ENCODE measurements around the gene CIB2.

Gene CIB2

DNA sequence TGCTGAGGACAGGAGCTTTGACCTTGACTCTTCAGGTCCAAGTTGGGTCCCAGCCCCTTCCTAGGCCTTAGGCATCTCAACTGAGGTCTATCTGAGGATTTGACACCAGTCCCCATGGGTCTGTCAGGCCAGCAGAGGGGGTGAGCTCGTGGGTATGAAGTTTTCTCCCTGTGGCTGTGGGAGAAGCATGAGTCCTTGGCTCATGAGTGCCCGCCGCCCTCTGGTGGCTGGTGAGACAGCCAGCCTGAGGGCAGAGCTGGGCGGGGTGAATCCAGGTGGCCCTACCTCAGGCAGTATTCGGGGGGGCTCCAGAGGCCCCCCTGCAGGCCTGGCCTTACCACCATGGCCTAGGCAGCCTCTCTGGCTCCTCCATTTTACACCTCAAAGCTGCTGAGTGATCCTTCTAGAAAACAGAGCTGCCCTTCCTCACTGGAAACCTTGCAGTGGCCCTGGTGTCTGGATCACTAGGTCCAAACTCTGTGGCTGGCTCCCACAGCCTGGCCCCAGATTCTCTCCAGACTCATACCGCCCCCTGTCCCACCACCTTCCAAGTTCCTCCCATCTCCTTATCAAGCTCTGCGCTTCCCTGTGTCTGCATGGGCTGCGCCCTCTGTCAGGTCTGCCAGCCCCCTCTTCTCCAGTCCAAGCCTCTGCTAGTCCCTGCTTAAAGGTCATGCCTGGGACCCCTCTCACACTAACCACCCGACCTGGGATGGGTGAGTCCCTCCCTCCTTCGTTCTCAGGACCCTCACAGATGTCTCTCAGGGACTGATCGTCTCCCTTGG is 22.8 kb downstream of the CIB2 start:
- H3K4me1 Mint-ChIP-seq (ENCODE audit: low read depth), result peaks cover 48% of the 10 kb centered on the region
- no peaks in the 10 kb centered on the region for H3K36me3 Mint-ChIP-seq (ENCODE audit: low read depth)
- H3K27ac Mint-ChIP-seq, result no peak overlapping the region
- DNase-seq (ENCODE audit: low spot score), result peak; percentile 73
- no peak overlapping the region for H3K4me3 Mint-ChIP-seq
- no peaks in the 10 kb centered on the region for H3K27me3 Mint-ChIP-seq (ENCODE audit: low read depth)
- H3K9me3 Mint-ChIP-seq, result no peaks in the 10 kb centered on the region

DNA sequence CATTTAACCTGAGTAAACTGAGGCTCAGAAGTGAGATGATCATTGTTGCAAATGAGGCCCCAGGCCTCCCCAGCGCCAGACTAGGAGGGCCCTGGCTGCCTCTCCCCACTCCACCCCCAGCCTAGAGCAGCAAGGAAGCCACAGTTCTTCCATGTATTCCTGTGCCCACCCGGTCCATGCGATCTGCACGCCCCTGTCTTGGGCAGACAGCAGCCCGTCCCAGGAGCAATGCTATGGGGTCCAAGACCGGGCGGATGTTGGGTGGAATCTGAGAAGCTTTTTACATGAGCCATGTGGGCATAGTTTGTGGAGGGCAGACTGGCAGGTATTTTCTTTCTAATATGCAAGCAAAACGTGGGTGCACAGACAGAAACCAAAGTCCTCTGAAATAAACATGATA is 23.8 kb downstream of the CIB2 start:
- no peaks in the 10 kb centered on the region for H3K9me3 Mint-ChIP-seq
- no peaks in the 10 kb centered on the region for H3K36me3 Mint-ChIP-seq (ENCODE audit: low read depth)
- H3K27me3 Mint-ChIP-seq (ENCODE audit: low read depth), result no peaks in the 10 kb centered on the region
- H3K4me1 Mint-ChIP-seq (ENCODE audit: low read depth), result peaks cover 52% of the 10 kb centered on the region
- no peak for DNase-seq (ENCODE audit: low spot score)
- H3K4me3 Mint-ChIP-seq, result no peak overlapping the region
- no peak overlapping the region for H3K27ac Mint-ChIP-seq

DNA sequence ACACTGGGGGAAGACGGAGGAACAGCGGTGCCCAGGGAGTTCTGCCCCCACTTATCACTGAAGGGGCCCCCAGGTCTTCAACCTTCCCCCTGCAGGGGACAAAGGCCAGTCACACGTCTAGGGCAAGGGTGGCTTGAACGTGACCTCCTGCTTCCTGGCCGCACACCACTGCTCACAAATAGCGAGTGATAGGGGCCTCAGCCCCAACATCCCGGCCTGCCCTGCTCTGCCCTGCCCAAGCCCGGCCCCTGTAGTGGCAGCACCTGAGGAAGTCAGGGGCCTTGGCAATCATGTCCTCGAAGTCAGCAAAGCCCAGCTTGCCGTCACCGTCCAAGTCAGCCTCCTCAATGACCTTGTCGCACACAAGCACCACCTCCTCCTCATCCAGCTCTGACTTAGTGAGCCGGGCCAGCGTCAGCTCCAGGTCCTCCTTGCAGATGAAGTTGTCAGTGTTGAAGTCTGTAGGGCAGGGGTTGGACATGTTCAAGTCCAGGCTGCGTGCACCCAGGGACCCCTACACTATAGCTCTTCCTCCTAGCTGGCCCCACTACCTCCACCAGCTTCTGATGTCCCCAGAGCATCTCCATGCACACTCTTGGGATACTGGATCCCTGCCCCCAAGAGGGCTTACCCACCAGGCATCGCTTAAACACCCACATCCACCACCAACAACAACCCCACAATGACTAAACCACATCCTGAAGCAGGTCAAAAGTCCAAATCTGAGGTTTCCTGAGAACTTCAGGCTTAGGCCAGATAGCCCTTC is 25.6 kb downstream of the CIB2 start:
- peaks cover 64% of the 10 kb centered on the region for H3K4me1 Mint-ChIP-seq (ENCODE audit: low read depth)
- no peaks in the 10 kb centered on the region for H3K27me3 Mint-ChIP-seq (ENCODE audit: low read depth)
- DNase-seq (ENCODE audit: low spot score), result no peak
- H3K4me3 Mint-ChIP-seq, result peak overlapping the region; percentile 64
- no peaks in the 10 kb centered on the region for H3K36me3 Mint-ChIP-seq (ENCODE audit: low read depth)
- H3K9me3 Mint-ChIP-seq, result no peaks in the 10 kb centered on the region
- H3K27ac Mint-ChIP-seq, result peak overlapping the region; percentile 89

DNA sequence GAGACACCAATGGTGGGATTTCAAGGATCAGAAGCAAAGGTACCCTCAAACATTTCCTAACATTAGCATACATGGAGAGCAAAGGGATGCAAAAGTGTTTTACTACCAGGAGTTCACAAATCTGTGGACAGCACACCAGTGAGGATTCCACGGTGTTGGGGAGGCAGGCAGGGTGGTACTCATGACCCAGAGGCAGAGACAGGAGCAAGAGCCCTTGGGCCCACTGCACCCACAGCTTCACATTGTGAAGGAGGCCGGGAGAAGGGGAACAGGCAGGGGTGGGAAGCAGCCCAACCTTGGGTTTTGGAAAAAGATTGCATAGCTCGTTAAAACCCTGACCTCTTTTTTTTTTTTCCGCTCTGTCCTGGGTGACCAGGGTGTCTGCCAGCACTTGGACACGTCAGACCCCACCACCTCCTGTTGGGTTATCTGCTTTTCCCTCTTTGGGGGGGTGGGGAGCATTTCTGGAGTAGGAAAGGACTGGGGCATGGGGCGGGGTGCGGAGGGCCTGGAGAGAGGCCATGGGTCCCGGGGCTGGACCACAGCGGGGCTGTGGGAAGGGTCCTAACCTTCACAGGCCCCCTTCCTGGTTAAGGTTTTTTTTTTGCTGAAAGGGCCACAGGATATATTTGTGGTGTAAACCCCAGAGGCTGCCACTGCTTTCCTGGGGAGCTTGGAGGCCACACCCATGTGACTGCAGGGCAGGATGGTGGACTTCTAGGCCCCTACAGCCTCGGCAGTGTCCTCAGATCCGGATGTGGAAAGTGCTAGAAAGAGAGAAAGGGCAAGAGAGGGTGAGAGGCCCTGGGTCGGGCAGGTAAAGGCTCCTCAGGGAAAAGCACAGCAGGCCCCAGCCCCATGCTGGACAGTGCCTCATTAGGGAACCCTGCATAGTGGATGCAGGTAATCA is 26.4 kb downstream of the CIB2 start:
- no peaks in the 10 kb centered on the region for H3K9me3 Mint-ChIP-seq
- no peak for DNase-seq (ENCODE audit: low spot score)
- H3K4me3 Mint-ChIP-seq, result peak overlapping the region; percentile 64
- no peaks in the 10 kb centered on the region for H3K27me3 Mint-ChIP-seq (ENCODE audit: low read depth)
- peaks cover 64% of the 10 kb centered on the region for H3K4me1 Mint-ChIP-seq (ENCODE audit: low read depth)
- no peaks in the 10 kb centered on the region for H3K36me3 Mint-ChIP-seq (ENCODE audit: low read depth)
- peak overlapping the region; percentile 89 for H3K27ac Mint-ChIP-seq

DNA sequence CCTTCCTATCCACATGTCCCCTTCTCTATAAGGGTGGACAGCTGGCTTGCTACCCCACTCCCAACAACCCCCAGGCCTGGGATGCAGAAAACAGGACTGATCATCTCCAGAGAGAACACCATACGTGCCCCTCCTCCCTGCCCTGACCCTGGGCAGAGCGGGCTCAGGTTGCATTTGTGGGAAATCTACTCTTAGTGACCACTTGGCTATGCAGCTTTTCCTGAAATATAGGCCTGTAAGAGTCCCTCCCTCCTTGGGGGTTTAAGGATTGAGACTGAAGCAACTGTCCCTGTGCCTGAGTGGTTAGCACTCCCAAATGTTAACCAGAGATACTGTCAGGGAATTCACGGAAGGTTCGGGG is 27.1 kb downstream of the CIB2 start:
- no peak for DNase-seq (ENCODE audit: low spot score)
- Mint-ChIP-seq H3K4me3 (peak overlapping the region; percentile 64), H3K27ac (peak overlapping the region; percentile 89), H3K27me3 (ENCODE audit: low read depth) (no peaks in the 10 kb centered on the region), H3K4me1 (ENCODE audit: low read depth) (peaks cover 64% of the 10 kb centered on the region), H3K9me3 (no peaks in the 10 kb centered on the region), H3K36me3 (ENCODE audit: low read depth) (no peaks in the 10 kb centered on the region)

DNA sequence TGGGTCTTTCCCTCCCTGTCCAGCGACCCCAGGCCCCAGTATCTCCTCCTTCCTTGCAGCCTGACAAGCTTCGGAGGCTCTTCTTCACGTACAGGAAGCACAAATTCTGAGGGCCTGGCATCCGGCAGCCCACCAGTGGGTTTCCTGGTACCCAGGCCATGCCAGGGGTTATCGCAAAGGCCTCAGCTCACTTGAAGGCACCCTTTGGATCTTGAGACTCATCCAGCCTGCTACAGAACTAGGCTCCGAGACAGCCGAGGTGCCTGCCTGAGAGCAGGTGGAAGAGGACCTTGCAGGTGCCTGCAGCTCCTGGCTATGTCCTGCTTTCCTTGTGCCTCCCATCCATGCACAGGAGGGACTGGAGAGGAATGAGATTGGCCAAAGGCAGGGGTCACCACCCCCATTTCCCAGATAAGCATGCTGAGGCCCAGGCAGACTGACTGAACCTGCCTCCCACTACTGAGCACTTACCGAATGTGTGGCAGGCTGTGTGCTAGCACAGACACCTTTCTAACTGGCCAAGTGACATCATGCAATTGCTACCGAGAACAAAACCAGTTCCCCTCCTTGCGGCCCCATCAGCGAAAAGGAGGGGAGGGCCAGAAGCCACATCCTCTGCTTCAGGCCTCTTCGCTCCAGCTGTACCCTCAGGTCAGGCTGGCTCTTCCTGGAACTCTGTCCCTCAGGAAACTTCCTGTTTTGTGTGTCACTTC is 27.7 kb downstream of the CIB2 start:
- peak; percentile 76 for DNase-seq (ENCODE audit: low spot score)
- Mint-ChIP-seq H3K27me3 (ENCODE audit: low read depth) (no peaks in the 10 kb centered on the region), H3K36me3 (ENCODE audit: low read depth) (no peaks in the 10 kb centered on the region), H3K4me3 (peak overlapping the region; percentile 64), H3K4me1 (ENCODE audit: low read depth) (peaks cover 64% of the 10 kb centered on the region), H3K27ac (peak overlapping the region; percentile 89), H3K9me3 (no peaks in the 10 kb centered on the region)

DNA sequence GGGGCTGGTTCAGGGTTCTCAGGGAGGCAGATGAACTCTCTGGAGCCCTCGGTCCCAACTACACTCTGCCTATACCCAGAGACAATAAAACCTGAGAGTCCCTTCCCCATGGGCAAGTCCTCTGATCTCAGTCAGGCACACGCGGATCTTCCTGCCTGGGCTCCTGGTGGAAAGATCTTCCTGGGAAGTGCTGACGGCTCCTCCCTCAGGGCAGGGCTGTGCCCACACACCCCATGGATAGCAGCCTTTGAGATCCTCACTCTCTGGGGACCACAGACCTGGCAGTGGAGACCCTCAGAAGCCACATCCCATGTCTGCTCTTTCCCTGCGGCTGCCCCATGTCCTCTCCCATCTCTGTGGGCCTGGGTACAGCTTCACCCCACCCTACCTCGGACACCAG is 28.5 kb downstream of the CIB2 start:
- Mint-ChIP-seq H3K27ac (peak overlapping the region; percentile 89), H3K9me3 (no peaks in the 10 kb centered on the region), H3K4me1 (ENCODE audit: low read depth) (peaks cover 58% of the 10 kb centered on the region), H3K4me3 (peak overlapping the region; percentile 38), H3K27me3 (ENCODE audit: low read depth) (no peaks in the 10 kb centered on the region), H3K36me3 (ENCODE audit: low read depth) (no peaks in the 10 kb centered on the region)
- no peak for DNase-seq (ENCODE audit: low spot score)

DNA sequence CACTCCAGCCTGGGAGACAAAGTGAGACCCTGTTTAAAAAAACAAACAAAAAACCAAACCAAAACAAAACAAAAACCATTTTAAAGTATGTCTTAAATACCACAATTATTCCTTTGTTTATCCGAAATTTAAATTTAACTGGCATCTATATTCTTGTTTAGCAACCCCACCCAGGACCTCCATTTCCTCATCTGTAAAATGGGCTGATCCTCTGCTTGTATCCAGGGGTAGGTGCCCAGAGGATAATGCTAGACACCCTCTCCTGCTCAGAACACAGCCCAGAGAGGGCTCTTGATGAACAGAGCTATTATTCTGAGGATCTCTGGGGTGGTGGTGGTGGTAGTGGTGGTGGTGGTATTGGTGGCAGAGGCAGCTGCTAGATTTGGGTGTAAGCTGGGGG is 29.0 kb downstream of the CIB2 start:
- Mint-ChIP-seq H3K36me3 (ENCODE audit: low read depth) (no peaks in the 10 kb centered on the region), H3K4me3 (peak overlapping the region; percentile 38), H3K27ac (peak overlapping the region; percentile 89), H3K4me1 (ENCODE audit: low read depth) (peaks cover 53% of the 10 kb centered on the region), H3K27me3 (ENCODE audit: low read depth) (no peaks in the 10 kb centered on the region), H3K9me3 (no peaks in the 10 kb centered on the region)
- no peak for DNase-seq (ENCODE audit: low spot score)

DNA sequence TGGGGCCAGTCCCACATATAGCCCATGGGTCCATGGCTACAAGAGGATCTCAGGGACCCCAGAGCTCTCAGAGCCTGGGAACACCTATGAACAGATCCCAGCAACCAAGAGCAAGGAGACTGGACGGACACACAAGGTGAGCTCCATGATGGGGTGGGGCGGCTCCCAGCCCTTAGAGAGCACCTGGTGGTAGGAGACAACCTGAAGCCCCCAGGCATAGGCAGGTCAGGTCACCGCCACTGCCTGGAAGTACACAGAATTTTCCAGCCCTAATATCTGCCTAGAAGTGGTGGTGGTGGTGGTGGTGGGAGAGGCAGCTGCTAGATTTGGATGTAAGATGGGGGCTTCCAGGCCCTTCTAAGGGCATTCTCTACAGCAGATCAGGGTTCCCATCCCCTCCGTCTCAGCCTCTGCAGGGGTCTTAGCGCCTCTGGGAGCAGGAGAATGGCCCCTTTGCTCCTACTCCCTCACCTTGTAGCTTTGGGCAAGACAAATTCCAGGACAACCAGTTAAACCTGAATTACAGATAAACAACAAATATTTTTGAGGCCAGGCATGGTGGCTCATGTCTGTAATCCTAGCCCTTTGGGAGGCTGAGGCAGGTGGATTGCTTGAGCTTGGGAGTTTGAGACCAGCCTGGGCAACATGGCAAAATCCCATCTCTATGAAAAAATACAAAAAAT is 29.7 kb downstream of the CIB2 start:
- Mint-ChIP-seq H3K9me3 (no peaks in the 10 kb centered on the region), H3K36me3 (ENCODE audit: low read depth) (no peaks in the 10 kb centered on the region), H3K4me3 (no peak overlapping the region), H3K27ac (peak overlapping the region; percentile 21), H3K4me1 (ENCODE audit: low read depth) (peaks cover 50% of the 10 kb centered on the region), H3K27me3 (ENCODE audit: low read depth) (no peaks in the 10 kb centered on the region)
- DNase-seq (ENCODE audit: low spot score), result no peak

DNA sequence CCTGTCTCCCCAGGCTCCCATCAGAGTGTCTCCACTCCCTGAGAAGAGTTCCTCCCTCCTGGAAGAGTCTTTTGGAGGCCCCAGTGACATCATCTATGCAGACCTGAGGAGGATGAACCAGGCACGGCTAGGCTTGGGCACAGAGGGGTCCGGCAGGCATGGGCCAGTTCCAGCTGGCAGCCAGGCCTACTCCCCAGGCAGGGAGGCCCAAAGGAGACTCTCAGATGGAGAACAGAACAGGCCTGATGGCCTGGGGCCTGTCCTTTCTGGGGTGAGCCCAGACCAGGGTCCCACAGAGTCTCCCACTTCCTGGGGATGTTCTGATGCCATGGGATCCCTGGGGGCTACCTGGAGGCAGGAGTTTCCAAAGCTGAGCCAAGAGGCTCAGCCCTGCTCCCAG is 30.4 kb downstream of the CIB2 start:
- Mint-ChIP-seq H3K27me3 (ENCODE audit: low read depth) (no peaks in the 10 kb centered on the region), H3K27ac (peak overlapping the region; percentile 21), H3K36me3 (ENCODE audit: low read depth) (no peaks in the 10 kb centered on the region), H3K9me3 (no peaks in the 10 kb centered on the region), H3K4me1 (ENCODE audit: low read depth) (peaks cover 45% of the 10 kb centered on the region), H3K4me3 (no peak overlapping the region)
- no peak for DNase-seq (ENCODE audit: low spot score)

DNA sequence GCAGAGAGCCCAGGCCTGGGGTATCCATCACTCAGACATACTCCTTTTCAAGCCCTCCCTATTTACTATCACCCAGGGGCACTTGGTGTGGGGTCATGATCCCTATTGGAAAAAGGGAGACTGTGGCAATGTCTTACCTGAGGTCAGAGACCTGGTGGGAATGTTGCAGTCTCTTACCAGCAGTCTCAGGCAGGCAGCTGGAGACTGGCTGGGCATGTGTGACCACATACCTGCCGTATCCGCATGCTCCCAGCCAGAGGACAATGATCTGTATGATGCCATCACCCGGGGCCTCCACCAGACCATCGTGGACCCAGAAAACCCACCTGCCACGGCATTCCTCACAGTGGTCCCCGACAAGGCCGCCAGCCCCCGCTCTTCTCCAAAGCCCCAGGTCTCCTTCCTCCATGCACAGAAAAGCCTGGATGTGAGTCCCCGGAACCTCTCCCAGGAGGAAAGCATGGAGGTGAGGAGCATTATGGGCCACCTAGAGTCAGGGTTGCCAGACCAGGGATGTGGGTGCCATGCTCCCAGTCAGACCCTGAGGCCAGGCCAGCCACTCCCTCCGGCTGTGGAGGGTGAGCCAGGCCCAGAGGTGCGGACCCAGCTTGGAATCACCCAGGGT is 33.0 kb downstream of the CIB2 start:
- Mint-ChIP-seq H3K9me3 (no peaks in the 10 kb centered on the region), H3K27ac (no peak overlapping the region), H3K4me1 (ENCODE audit: low read depth) (peaks cover 30% of the 10 kb centered on the region), H3K36me3 (ENCODE audit: low read depth) (no peaks in the 10 kb centered on the region), H3K4me3 (no peak overlapping the region), H3K27me3 (ENCODE audit: low read depth) (peaks cover 3% of the 10 kb centered on the region)
- no peak for DNase-seq (ENCODE audit: low spot score)

DNA sequence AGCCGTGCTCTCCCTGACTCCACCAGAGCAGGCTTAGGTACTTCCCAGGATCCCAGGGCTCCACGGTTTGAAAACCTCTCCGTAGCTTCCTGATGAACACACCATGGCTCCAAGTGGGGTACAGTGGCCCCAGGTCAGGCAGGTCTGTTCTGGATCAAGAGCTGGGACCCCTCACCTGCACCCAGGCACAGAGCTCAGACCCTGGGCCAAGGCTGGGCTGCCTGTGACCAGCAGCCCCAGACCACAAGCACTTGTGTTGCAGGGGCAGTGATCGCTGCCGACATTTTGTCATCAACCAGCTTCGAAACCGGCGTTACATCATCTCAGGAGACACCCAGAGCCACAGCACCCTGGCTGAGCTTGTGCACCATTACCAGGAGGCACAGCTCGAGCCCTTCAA is 33.6 kb downstream of the CIB2 start:
- Mint-ChIP-seq H3K27me3 (ENCODE audit: low read depth) (peaks cover 3% of the 10 kb centered on the region), H3K27ac (no peak overlapping the region), H3K4me1 (ENCODE audit: low read depth) (peaks cover 28% of the 10 kb centered on the region), H3K9me3 (no peaks in the 10 kb centered on the region), H3K36me3 (ENCODE audit: low read depth) (no peaks in the 10 kb centered on the region), H3K4me3 (no peak overlapping the region)
- no peak for DNase-seq (ENCODE audit: low spot score)
